ENCODE data around the gene MAN2B2. TPM values are rescaled to one million over a fixed set of nuclear protein-coding genes. Genes with fewer than 3 reads are reported as not detected.

The MAN2B2 gene
- total and polyA plus RNA-seq, 2 of the 8 experiments (the other 6 are each of a cell fraction or from before 2014, with no cell fraction given), result 3.3 to 4.0 TPM

DNA sequence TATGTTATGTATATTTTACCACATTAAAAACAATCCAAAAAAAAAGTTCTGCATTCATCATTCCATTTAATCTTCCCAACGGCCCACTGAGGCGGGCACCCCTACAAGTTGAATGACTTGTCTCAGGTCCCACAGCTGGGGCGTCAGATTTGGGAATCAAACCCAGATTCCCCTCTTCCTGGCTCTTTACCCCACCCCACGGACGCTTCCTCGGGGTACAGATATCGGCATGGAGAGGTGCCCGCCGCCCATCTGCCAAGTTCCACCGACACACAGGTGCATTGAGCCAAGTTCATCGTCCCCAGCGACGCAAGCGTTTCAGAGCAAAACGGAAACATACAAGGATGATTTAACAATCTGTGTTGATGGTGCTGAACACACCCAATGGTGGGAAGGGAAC is 36.9 kb upstream of the MAN2B2 start:
- H3K18ac ChIP-seq (ENCODE audit: extremely low read depth, low read length), result no peak overlapping the region
- no peaks in the 10 kb centered on the region; a peak in 1 of 4 replicates for H3K79me2 ChIP-seq (ENCODE audit: control insufficient read depth in 1 of 2, insufficient read depth in 2 of 2, low read length in 2 of 2)
- H2AK5ac ChIP-seq (ENCODE audit: low read depth, low read length), result no peak overlapping the region
- no peak overlapping the region for H3K56ac ChIP-seq (replicated peaks; ENCODE audit: insufficient read length, low read depth, low read length)
- no peak overlapping the region for H2BK15ac ChIP-seq (ENCODE audit: low read length)
- no peak overlapping the region for H2BK5ac ChIP-seq (ENCODE audit: low read depth, low read length)
- peaks cover 0 to 7% of the 10 kb centered on the region in 2 experiments; a peak in 2 of 4 replicates for H3K9me3 ChIP-seq (ENCODE audit: insufficient read depth in 2 of 2, low read depth in 1 of 2, low read length in 1 of 2)
- H3K36me3 ChIP-seq (ENCODE audit: control insufficient read depth in 2 of 4, insufficient read depth in 4 of 4, low read length in 3 of 4), result no peaks in the 10 kb centered on the region; a peak in 1 of 8 replicates
- peaks cover 0 to 2% (median 0%) of the 10 kb centered on the region in 4 experiments; a peak in 1 of 7 replicates for H3K27me3 ChIP-seq (replicated peaks in 1 of 4; ENCODE audit: control insufficient read depth in 3 of 4, extremely low read depth in 1 of 4, insufficient read depth in 3 of 4, low read length in 3 of 4)
- FAIRE-seq (no peak), DNase-seq (ENCODE audit: low read depth in 1 of 2, low spot score in 2 of 2) (no peak)
- H4K5ac ChIP-seq (ENCODE audit: insufficient read length, low read depth, low read length), result no peak overlapping the region
- WGBS, 2 experiments (ENCODE audit: extremely low coverage in 1 of 2, insufficient coverage in 1 of 2, insufficient read length in 1 of 2, insufficient replicate concordance in 2 of 2, low coverage in 1 of 2, low lambda C conversion rate in 2 of 2, missing lambda C conversion rate in 1 of 2), result 91% methylated on average over 15 of the region's 15 CpGs; no CpG with 5 or more reads in 1 of the 2 experiments
- H3K27ac ChIP-seq (ENCODE audit: low read depth, low read length), result no peak overlapping the region
- peaks cover 8% of the 10 kb centered on the region for H3K23me2 ChIP-seq (ENCODE audit: low read depth, low read length)
- H3K4ac ChIP-seq (replicated peaks; ENCODE audit: insufficient read length, low read depth, low read length), result no peak overlapping the region
- H4K20me1 ChIP-seq (replicated peaks in 1 of 2; ENCODE audit: control insufficient read depth in 1 of 2, insufficient read depth in 2 of 2, low read length in 2 of 2), result peaks cover 0 to 5% of the 10 kb centered on the region in 2 experiments
- ChIA-PET CTCF (ENCODE audit: partially characterized antibody) (interaction anchor here (2.0 kb wide), 1 partner anchor 9 kb away, joined by 18 read pairs; no protein-coding TSS in a partner anchor), POLR2A (ENCODE audit: partially characterized antibody) (interaction anchor here (0.6 kb wide), 1 partner anchor 38 kb away, joined by 3 read pairs; no protein-coding TSS in a partner anchor)
- no peak overlapping the region for H2BK20ac ChIP-seq (ENCODE audit: low read length)
- H4K8ac ChIP-seq (ENCODE audit: extremely low read depth, insufficient read depth, low read length), result no peak overlapping the region
- H3K79me1 ChIP-seq (ENCODE audit: low read depth, low read length), result peaks cover 4% of the 10 kb centered on the region; the same call in 1 of the 2 replicates
- no peak overlapping the region for H3K4me3 ChIP-seq (ENCODE audit: extremely low read depth in 1 of 4, insufficient read depth in 2 of 4, low read depth in 3 of 4, low read length in 4 of 4)
- H2BK120ac ChIP-seq (replicated peaks; ENCODE audit: low read depth, low read length), result no peak overlapping the region
- no peak overlapping the region for H2BK12ac ChIP-seq (ENCODE audit: low read depth, low read length)
- no peak overlapping the region for H3K9ac ChIP-seq (replicated peaks in 1 of 4; ENCODE audit: extremely low read depth in 1 of 4, low read depth in 3 of 4, low read length in 3 of 4)
- H3K23ac ChIP-seq (ENCODE audit: insufficient read length), result no peak overlapping the region
- no peak overlapping the region for H3K4me2 ChIP-seq (ENCODE audit: insufficient read depth in 1 of 2, low read depth in 2 of 2, low read length in 2 of 2)
- H3K14ac ChIP-seq (ENCODE audit: insufficient read length), result no peak overlapping the region
- no peaks in the 10 kb centered on the region for H3K4me1 ChIP-seq (replicated peaks in 1 of 4; ENCODE audit: control insufficient read depth in 3 of 4, insufficient read depth in 4 of 4, low read length in 3 of 4)
- no peak overlapping the region for H4K91ac ChIP-seq (replicated peaks; ENCODE audit: insufficient read length, low read length)
- no peak overlapping the region for H2AFZ ChIP-seq (ENCODE audit: low read length)
- TF ChIP-seq BRCA1 (IDR thresholded peaks at IDR 0.05; ENCODE audit: low read depth, low read length), result no peak
- no peak for TF ChIP-seq BACH1 (IDR thresholded peaks at IDR 0.05; ENCODE audit: low read length)
- no peak for TF ChIP-seq RBBP5 (IDR thresholded peaks at IDR 0.05; ENCODE audit: borderline replicate concordance, low read depth, low read length)
- TF ChIP-seq YY1 (IDR thresholded peaks at IDR 0.05; ENCODE audit: low read depth, low read length), result no peak
- TF ChIP-seq POU5F1 (IDR thresholded peaks at IDR 0.05; ENCODE audit: low read depth, low read length), result no peak
- no peak for TF ChIP-seq BCL11A (IDR thresholded peaks at IDR 0.05; ENCODE audit: low read depth in 2 of 2, low read length in 2 of 2)
- no peak for TF ChIP-seq POLR2A (IDR thresholded peaks at IDR 0.05; ENCODE audit: control extremely low read depth in 1 of 2, low read depth in 2 of 2, low read length in 2 of 2)
- no peak for TF ChIP-seq EP300 (IDR thresholded peaks at IDR 0.05; ENCODE audit: borderline replicate concordance in 1 of 2, low read depth in 2 of 2, low read length in 2 of 2)
- no peak for TF ChIP-seq MAFK (IDR thresholded peaks at IDR 0.05; ENCODE audit: low read depth, low read length)
- no peak for TF ChIP-seq TCF12 (IDR thresholded peaks at IDR 0.05; ENCODE audit: low read depth, low read length)
- no peak for TF ChIP-seq GABPA (IDR thresholded peaks at IDR 0.05; ENCODE audit: borderline replicate concordance, insufficient read depth, low read length)
- no peak for TF ChIP-seq PHF8 (conservative IDR thresholded peaks at IDR 0.05; ENCODE audit: low read depth, low read length)
- no peak for TF ChIP-seq SIRT6 (IDR thresholded peaks at IDR 0.05; ENCODE audit: low read length)
- TF ChIP-seq ASH2L (IDR thresholded peaks at IDR 0.05; ENCODE audit: low read length), result no peak
- TF ChIP-seq SAP30 (IDR thresholded peaks at IDR 0.05; ENCODE audit: insufficient read depth, insufficient replicate concordance, low read length), result no peak
- TF ChIP-seq POLR2AphosphoS5 (IDR thresholded peaks at IDR 0.05; ENCODE audit: low read depth, low read length), result no peak

Data from H1 (cell line).